HK-2 (cell line): ENCODE data around the gene ABCC5.
"Not testable (repeated sequence)": the region's sequence is repeated elsewhere in the genome, so short reads cannot be mapped to it uniquely, and the experiment has no call there.

Experiments
- DNase-seq: peaks from one replicate; pipeline ENCODE4 v3.0.0-alpha.2; 2018; ENCODE audit not compliant: unreplicated experiment

Gene ABCC5

DNA sequence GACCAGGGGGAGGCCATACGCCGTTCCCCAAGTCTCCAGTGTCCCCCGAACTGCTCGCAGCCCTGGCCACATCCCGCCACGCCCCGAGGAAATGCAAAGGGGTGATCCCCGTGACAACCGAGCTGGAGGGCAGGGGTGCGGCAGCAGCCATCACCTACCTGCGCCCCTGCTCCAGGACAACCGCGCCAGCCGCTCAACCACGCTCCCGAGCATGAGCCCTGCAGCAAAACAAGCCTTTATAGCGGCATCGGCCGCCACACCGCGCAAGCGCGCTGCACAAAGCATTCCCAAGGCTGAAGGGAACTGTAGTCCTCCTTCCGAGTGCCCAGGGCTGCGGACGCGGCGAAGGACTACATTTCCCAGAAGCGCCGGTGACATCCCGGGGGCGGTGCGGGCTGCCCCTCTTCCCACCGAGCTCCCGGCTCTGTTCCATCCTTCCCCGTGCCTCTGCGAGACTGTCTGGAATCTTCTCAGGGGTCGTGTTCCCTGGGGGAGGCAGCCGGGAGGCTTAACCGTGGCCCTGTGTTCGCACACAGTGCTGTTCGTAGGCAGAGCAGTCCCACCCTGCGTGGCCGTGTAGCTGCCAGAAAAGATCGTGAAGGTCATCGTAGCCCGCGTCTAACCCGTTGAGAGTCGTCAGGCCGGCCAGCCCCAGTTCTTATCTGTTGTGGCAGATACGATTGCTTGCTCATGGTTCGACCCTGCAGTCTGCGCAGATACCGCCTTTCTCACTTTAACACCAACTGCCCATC lies at the start of gene ABCC5:
Gene ABCC5, minus strand, starts transcription at position 213 of the 752 bp plus-strand sequence. CDS start 3,492 bp downstream, outside the sequence.
- DNase-seq = peak; percentile 93

DNA sequence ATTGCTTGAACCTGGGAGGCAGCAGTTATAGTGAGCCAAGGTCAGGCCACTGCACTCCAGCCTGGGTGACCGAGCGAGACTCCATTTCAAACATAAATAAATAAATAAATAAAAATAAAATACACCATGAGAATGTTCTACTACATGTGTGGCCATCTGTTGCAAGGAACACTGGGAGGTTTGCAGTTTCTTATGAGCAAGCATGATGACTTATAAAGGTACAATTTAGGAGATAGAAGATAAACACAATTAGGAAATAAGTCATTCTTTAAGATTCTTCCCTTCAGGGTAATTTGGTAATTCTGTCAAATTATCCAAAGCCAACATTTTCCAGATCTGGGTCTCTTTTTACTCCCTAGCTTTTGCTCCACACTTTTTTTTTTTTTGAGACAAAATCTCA lies 48.5 kb upstream of the ABCC5 start:
- DNase-seq = no peak

DNA sequence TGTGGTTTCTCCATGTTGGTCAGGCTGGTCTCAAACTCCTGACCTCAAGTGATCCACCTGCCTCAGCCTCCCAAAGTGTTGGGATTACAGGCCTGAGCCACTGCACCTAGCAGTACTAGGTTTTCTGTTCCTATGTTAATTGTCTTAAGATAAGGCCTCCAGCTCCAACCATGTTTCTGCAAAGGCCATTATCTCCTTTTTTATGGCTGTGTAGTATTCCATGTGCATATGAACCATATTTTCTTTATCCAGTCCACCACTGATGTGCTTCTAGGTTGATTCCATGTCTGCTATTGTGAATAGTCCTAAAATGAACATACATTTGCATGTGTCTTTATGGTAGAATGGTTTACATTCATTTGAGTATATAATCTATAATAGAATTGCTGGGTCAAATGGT lies 45.0 kb upstream of the ABCC5 start:
- no peak for DNase-seq

DNA sequence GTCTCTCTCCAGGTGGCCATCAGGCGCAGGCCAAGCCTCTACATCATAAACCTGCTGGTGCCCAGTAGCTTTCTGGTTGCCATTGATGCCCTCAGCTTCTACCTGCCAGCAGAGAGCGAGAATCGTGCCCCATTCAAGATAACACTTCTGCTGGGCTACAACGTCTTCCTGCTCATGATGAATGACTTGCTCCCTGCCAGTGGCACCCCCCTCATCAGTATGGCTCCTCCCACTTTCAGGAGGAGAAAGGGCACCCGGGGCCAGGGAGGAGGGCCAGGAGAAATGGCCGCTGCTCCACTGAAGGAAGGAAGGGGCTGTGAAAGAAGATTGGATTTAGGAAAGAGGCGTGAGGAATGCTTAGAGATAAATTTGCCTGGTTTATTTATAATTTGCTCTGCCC lies 41.7 kb upstream of the ABCC5 start:
- no peak for DNase-seq

DNA sequence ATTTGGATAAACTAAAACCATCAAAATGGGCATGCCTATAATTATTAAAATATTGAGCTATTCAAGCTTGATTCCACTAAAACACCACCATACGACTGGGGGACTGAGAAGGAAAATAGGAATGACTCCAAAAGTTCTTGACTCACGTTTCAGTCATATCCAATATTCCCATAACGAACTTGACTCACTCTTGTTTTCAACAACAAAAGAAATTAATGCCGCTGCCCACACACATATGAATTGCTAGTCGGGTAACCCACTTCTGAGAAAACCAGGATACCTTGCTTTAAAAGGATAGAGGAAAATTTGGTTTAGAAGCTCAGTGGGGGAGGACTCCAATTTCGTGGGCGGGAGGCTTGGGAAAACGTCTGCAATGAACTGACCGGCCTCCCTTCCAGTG lies 40.3 kb upstream of the ABCC5 start:
- DNase-seq = no peak

DNA sequence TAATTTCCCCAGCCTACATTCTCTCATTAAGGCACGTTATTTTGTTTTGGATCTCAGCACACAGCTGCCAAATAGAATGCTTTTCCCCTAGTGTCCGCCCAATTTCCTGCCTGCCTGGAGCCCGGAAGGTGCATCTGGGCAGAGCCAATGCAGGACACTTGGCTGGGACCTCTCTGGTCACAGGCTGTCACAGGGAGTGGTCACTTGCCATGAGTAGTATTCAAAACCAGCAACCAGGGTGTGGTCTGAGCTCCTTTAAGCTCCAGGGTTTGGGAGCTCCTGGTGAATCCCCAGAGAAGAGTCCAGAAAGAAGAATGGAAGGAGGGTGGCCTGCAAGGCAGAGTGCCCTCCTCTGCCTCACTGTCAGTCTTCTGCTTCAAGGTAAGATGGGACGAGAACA lies 35.1 kb upstream of the ABCC5 start, which contains the start of gene HTR3C:
Gene HTR3C, plus strand, starts transcription at position 281 of the 400 bp plus-strand sequence. Its CDS starts 34 bp downstream, at position 315.
- DNase-seq = no peak

DNA sequence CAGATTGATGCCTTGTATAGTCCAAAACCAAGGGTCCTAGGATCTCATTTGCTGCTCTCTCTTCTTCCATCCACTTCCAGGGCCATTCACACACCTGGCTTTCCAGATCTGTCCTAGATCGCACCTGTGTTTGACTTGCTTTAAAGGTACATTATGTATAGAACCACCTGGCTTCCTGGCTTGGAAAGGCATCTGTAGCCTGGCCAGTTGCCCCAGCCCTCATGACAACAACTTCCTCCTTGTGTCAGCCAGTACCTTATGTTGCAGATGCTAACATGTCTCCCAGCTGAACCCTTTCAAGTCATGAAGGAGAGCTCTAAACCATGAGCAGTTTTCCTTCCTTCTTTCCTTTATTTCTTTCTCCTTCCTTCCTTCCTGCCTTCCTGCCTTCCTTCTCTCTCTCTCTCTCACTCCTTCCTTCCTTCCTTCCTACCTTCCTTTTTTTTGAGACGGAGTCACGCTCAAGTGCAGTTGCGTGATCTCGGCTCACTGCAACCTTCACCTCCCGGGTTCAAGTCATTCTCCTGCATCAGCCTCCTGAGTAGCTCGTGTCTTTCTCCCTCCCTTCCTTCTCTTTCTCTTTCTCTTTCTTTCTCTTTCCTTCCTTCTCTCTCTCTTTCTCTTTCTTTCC lies 32.6 kb upstream of the ABCC5 start:
- DNase-seq = no peak

DNA sequence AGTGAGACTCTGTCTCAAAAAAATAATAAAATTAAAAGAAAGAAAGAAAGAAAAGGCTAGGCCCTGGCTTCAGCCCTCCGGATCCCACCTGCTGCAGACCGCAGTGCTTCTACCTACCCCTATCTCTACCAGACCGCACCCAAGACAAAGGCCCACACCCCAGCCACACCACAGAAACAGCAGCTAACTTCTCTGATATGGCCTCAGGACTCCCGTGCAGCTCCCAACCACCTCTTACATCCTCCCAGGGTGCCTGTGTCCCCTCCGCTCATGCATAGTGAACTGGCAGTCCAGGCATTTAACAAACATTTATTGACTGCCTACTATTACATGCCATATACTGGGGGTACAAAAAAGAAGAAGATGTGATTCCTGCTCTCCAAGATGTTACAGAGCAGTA lies 28.3 kb upstream of the ABCC5 start:
- DNase-seq = no peak

DNA sequence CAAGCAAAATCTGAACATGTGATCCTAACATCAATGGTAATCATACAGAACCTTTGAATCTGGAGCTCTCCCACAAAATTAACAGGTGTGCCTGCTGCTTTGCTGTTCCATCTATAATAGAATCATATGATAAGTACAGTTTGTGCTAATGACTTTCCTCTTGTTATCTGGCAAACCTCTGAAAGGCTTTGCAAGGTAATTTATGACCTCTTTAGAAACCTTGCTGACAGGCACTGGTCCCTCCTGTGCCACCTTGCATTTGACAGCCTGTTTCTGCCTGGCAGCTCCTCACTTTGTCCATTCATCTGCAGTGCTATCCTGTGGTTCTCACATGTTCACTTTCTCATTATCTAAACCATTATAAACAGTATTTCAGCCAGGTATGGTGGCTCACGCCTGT lies 24.9 kb upstream of the ABCC5 start:
- no peak for DNase-seq

DNA sequence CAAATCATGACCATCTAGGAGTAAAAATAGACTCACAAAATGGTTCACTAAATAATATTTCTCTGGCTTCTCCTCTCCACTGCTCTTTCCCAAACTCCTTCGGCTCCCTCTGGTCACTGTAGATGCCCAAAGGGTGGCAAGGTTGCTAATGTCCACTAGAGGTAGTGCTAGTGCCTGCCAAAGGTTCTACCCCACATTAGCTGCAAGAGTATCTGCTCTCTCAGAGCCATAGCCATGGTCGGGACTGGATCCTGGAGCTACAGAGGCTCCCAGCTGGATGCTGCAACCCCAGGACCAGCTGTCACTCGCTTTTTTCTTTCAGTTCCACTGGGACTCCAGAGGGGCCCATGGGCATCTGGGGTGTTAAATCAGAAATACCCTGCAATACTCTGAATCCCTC lies 22.3 kb upstream of the ABCC5 start:
- DNase-seq = peak; percentile 26

DNA sequence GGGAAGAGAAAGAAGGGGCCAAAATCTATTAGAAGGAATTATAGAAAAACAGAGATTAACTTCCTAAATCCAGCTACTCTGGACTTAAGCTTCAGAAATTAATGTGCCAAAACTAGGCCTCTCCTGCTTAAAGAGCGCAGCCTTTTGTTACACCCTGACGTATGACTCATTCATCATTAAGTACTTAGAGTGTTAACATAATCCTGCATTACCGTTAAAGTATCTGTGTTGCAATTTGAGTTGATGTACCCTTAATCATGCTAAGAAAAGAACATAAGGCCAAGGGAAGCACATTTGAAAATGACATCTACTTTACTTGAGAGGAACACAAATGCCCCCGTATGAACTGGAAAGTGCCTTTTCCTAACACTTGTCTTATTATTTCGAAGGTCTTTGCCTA lies 21.7 kb upstream of the ABCC5 start:
- DNase-seq = no peak

DNA sequence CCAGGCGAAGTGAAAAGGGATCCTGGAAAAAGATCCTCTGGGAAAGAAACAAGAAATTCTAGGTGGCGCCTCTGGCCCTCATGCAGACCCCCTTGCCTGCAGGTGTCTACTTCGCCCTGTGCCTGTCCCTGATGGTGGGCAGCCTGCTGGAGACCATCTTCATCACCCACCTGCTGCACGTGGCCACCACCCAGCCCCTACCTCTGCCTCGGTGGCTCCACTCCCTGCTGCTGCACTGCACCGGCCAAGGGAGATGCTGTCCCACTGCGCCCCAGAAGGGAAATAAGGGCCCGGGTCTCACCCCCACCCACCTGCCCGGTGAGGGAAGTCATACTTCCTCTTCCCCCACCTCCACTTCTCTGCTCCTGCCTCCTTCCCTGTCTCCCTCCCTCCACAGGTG lies 20.6 kb upstream of the ABCC5 start:
- DNase-seq = not testable (repeated sequence)

DNA sequence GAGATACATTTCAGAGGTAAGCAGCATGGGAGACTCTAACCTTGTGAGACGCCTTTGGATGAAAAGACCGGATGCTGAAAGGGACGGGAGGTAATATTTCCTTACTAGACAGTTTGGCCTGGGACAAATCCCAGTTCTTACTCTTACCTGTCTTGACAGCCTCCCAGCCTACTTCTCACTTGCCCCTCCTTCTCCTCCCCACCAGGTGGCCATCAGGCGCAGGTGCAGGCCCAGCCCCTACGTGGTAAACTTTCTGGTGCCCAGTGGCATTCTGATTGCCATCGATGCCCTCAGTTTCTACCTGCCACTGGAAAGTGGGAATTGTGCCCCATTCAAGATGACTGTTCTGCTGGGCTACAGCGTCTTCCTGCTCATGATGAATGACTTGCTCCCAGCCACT lies 20.1 kb upstream of the ABCC5 start:
- DNase-seq = no peak

DNA sequence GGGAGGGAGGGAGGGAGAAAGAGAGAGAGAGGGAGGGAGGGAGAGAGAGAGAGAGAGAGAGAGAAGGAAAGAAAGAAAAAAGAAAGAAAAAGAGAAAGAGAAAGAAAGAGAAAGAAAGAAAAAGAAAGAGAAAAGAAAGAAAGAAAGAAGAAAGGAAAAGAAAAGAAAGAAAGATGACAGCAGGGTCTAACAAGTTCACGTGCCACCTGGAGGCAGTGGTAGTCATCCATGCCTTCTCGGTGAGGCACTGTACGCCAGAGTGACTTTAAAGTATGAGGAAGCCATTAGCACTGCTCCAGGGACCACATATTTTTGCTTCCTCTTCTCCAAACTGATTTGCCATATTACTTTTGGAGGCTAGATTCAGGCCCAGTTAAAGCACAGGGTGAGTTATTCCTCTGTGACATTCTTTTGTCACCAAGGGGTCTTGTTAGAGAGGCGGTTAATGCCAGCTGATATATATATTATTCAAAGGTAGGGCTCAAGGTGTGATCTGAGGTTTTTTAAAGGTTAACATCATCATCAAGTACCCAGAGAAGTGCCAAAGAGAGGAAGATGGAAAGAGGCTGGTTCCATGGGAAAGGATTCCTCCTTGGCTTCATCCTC lies 13.6 kb upstream of the ABCC5 start, which contains the start of gene HTR3D:
Gene HTR3D, plus strand, starts transcription at position 556 of the 606 bp plus-strand sequence. Its CDS starts 0 bp downstream, at position 556.
- DNase-seq = peak; percentile 52

DNA sequence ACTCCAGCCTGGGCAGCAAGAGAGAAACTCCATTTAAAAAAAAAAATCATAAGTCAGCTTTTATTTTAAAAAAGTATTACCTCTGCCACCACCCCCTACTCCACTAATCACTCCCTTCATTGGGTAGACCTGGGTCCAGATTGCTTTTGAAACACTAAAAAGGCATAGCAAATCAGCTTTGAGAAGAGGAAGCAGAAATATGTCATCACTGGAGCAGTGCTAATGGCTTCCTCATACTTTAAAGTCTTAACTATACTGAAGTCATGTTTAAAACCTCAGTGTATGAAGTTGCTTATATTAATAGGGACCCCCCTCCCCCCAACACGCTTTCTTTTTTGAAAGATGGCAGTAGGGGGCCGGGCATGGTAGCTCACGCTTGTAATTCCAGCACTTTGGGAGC lies 12.9 kb upstream of the ABCC5 start:
- no peak for DNase-seq

DNA sequence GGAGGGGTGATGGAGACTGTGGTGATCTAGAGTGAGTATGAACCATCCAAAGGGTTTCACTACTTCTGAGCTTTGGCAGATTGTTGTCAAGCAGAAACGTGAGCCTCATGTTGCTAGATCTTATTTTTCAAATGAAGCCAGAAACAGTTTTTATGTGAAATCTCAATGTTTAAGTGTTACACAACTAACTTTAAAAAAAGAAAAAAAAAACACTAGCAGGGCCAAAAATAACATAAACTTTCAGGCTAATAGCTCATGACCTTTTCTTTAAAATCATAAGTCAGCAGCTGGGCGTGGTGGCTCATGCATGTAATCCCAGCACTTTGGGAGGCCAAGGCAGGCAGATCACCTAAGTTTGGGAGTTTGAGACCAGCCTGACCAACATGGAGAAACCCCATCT lies 11.8 kb upstream of the ABCC5 start:
- no peak for DNase-seq

DNA sequence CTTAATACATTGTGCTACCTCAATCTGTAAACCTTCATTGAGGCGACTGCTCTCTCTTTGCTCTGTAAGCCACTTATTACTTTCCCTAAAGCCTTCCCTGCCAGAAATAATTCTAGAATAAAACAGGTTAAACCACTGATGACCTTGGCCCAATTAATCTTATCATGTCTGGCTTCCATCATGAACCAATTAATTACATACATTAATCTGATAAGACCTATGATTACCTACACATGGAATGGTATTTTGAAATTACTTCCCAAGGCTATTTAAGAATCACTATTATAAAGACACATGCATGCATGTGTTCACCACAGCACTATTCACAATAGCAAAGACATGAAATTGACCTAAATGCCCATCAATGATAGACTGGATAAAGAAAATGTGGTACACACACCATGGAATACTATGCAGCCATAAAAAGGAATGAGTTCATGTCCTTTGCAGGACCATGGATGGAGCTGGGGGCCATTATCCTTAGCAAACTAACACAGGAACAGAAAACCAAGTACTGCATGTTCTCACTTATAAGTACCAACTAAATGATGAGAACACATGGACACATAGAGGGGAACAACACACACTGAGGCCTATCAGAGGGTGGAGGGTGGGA lies 10.7 kb upstream of the ABCC5 start:
- not testable (repeated sequence) for DNase-seq

DNA sequence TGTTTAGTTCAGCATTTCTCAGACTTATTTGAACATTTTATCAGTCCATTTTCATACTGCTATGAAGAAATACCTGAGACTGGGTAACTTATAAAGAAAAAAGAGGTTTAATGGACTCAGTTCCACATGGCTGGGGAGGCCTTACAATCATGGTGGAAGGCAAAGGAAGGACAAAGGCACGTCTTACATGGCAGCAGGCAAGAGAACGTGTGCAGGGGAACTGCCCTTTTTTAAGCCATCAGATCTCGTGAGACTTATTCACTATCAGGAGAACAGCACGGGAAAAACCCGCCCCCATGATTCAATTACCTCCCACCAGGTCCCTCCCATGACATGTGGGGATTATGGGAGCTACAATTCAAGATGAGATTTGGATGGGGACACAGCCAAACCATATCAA lies 7.6 kb upstream of the ABCC5 start:
- not testable (repeated sequence) for DNase-seq

DNA sequence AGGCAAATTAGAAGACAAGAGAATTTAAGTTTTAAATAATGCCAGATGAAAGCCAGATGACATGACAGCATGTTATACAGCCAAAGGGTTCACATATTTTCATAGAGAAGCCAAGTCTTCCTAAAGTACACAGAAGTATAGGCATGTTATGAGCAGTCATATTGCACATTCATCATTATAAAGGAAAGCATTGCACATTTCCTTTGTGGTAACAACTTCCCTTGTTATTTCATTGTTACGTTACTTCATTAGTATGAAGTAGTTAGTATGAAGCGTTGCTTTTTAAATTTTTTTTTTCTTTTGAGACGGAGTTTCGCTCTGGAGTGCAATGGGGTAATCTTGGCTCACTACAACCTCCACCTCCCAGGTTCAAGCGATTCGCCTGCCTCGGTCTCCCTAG lies 4.6 kb upstream of the ABCC5 start:
- no peak for DNase-seq

DNA sequence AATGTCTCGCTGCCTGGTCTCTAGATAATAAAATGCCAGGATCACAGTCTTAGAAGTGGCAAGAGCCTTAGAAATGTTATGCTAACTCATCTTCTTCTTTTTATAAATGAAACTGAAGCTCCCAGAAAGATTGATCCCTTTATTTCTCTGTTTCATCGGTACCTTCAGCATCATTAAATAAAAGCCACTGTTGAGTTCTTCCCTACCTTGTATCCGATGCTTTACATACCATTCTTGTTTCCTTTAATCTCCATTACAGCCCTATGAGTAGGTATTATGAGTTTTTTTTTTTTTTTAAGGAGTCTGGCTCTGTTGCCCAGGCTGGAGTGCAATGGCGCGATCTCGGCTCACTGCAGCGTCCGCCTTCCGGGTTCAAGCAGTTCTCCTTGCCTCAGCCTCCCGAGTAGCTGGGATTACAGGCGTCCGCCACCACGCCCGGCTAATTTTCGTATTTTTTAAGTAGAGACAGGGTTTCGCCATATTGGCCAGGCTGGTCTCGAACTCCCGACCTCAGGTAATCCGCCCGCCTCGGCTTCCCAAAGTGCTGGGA lies 815 bp upstream of the ABCC5 start:
- DNase-seq = no peak

DNA sequence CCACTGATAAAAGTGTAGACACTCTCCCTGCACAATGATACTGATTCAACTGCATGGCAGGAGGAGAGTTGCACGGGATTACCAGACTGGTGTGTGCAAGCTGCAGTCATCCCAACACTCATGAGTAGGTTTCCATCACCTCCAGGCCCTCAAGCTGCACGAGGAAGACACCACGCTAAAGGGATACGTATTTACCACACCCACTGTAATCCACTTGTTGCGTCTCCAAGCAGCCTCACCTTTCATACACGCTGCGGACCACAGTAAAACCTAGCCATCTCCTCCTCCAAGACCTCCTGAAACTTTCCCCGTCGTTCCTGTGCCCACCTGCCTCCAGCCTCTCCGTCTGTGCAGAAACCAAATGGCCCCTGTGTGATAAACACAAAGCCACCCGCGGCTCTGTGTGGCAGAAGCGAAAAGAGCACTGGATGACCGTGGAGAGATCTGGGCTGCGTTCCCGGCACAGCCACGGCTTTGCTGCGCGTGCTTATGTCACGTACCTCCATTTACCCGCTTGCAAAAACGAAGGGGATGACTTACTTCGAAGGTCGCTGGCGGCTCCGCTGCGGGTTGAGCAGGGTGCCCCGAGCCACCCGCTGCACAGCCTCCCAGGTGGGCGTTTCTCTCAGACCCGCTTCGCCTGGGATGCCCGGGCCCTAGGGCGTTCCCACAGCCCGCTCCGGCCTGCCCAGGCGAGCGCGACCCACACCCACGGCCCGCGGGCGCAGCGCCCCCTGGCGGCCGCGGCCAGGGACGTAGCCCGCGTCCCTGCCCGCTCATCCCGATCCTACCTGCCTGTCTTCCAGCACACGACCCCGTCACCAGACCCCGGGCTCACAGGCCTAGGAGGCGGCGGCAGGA lies 643 bp downstream of the ABCC5 start:
- DNase-seq = peak; percentile 80
